H9 (cell line): ENCODE measurements around the gene NUTF2. TPM values are rescaled to one million over a fixed set of nuclear protein-coding genes. Genes with fewer than 3 reads are reported as not detected.

Experiments
- DNase-seq: peaks from one replicate; pipeline ENCODE4 v3.0.0-alpha.2; 2017
- H2AFZ ChIP-seq: one replicate; pipeline ENCODE4 v1.6.1; 2013; ENCODE audit warnings: mild to moderate bottlenecking, low read length, control low read depth, moderate library complexity
- H2AK5ac ChIP-seq: 2 replicates; pipeline ENCODE4 v1.6.1; 2013; ENCODE audit warnings: low read length, control low read depth, mixed read lengths; ENCODE audit not compliant: insufficient read length
- H2BK120ac ChIP-seq: one replicate; pipeline ENCODE4 v1.6.1; 2013; ENCODE audit warnings: low read depth, mild to moderate bottlenecking, low read length, control low read depth, inconsistent platforms; ENCODE audit not compliant: poor library complexity, severe bottlenecking
- H2BK12ac ChIP-seq: 2 replicates; pipeline ENCODE4 v1.6.1; 2013; ENCODE audit warnings: low read length, control low read depth, mixed read lengths, low read depth; ENCODE audit not compliant: insufficient read length
- H2BK15ac ChIP-seq: 2 replicates; pipeline ENCODE4 v1.6.1; 2013; ENCODE audit warnings: low read depth, low read length, control low read depth
- H2BK20ac ChIP-seq: one replicate; pipeline ENCODE4 v1.6.1; 2013; ENCODE audit warnings: low read depth, mild to moderate bottlenecking, low read length, control low read depth, inconsistent platforms; ENCODE audit not compliant: poor library complexity, severe bottlenecking
- H2BK5ac ChIP-seq: 2 replicates; pipeline ENCODE4 v1.6.1; 2013; ENCODE audit warnings: low read length, control low read depth, mixed read lengths; ENCODE audit not compliant: insufficient read length
- H3K14ac ChIP-seq: 2 replicates; pipeline ENCODE4 v1.6.1; 2013; ENCODE audit warnings: low read length, control low read depth; ENCODE audit not compliant: insufficient read depth
- H3K18ac ChIP-seq: 2 replicates; pipeline ENCODE4 v1.6.1; 2013; ENCODE audit warnings: low read depth, mild to moderate bottlenecking, mixed read lengths, low read length, control low read depth; ENCODE audit not compliant: insufficient read length
- H3K23ac ChIP-seq: 2 replicates; pipeline ENCODE4 v1.6.1; 2013; ENCODE audit warnings: low read length, control low read depth, mixed read lengths, low read depth; ENCODE audit not compliant: insufficient read length
- H3K23me2 ChIP-seq: 2 replicates; pipeline ENCODE4 v1.6.1; 2013; ENCODE audit warnings: low read depth, mild to moderate bottlenecking, mixed read lengths, low read length, control low read depth; ENCODE audit not compliant: insufficient read length, poor library complexity, severe bottlenecking
- H3K27ac ChIP-seq: 2 replicates; pipeline ENCODE4 v1.5.1; 2013; ENCODE audit warnings: low read length, control low read depth, mixed read lengths, low read depth; ENCODE audit not compliant: insufficient read length
- H3K27me3 ChIP-seq: 2 replicates; pipeline ENCODE4 v1.6.1; 2013; ENCODE audit warnings: low read length, control low read depth, inconsistent platforms; ENCODE audit not compliant: insufficient read depth
- H3K4ac ChIP-seq: 2 replicates; pipeline ENCODE4 v1.6.1; 2013; ENCODE audit warnings: low read depth, mild to moderate bottlenecking, control low read depth, inconsistent platforms, low read length, moderate library complexity
- H3K4me1 ChIP-seq: 2 replicates; pipeline ENCODE4 v1.6.1; 2013; ENCODE audit warnings: low read length, control low read depth, inconsistent platforms; ENCODE audit not compliant: insufficient read depth
- H3K4me2 ChIP-seq: 2 replicates; pipeline ENCODE4 v1.6.1; 2013; ENCODE audit warnings: low read length, control low read depth, mixed read lengths; ENCODE audit not compliant: insufficient read length, insufficient read depth
- H3K56ac ChIP-seq: 2 replicates; pipeline ENCODE4 v1.6.1; 2013; ENCODE audit warnings: low read depth, mild to moderate bottlenecking, mixed read lengths, low read length, control low read depth; ENCODE audit not compliant: insufficient read length
- H3K79me1 ChIP-seq: 2 replicates; pipeline ENCODE4 v1.6.1; 2013; ENCODE audit warnings: low read depth, mild to moderate bottlenecking, moderate library complexity, low read length, control low read depth, inconsistent platforms; ENCODE audit not compliant: insufficient read depth, poor library complexity, severe bottlenecking
- H3K79me2 ChIP-seq: 2 replicates; pipeline ENCODE4 v1.6.1; 2013; ENCODE audit warnings: low read length, control low read depth, inconsistent platforms; ENCODE audit not compliant: insufficient read depth
- H3K9ac ChIP-seq: 2 replicates; pipeline ENCODE4 v1.6.1; 2013; ENCODE audit warnings: low read length, control low read depth, mixed read lengths; ENCODE audit not compliant: insufficient read length; ENCODE audit errors: extremely low read depth
- H3K9me3 ChIP-seq: one replicate; pipeline ENCODE4 v1.6.1; 2013; ENCODE audit warnings: low read depth, low read length, inconsistent platforms; ENCODE audit not compliant: control insufficient read depth
- H3T11ph ChIP-seq: one replicate; pipeline ENCODE4 v1.6.1; 2013; ENCODE audit warnings: mild to moderate bottlenecking, low read length, control low read depth, inconsistent platforms
- H4K20me1 ChIP-seq: one replicate; pipeline ENCODE4 v1.6.1; 2013; ENCODE audit not compliant: control insufficient read depth, insufficient read length, insufficient read depth
- H4K5ac ChIP-seq: 2 replicates; pipeline ENCODE4 v1.6.1; 2013; ENCODE audit warnings: low read depth, mild to moderate bottlenecking, mixed read lengths, low read length, control low read depth; ENCODE audit not compliant: insufficient read length
- H4K8ac ChIP-seq: replicated peaks from 2 replicates; pipeline ENCODE4 v1.6.1; 2013; ENCODE audit warnings: low read length, control low read depth, mixed read lengths, low read depth; ENCODE audit not compliant: insufficient read length
- H4K91ac ChIP-seq: 2 replicates; pipeline ENCODE4 v1.6.1; 2013; ENCODE audit warnings: low read depth, mild to moderate bottlenecking, moderate library complexity, mixed read lengths, low read length, control low read depth; ENCODE audit not compliant: insufficient read length
- H3K27ac Mint-ChIP-seq, 3 experiments: 2 replicates in 2 of 3; 3 replicates in 1 of 3; pipeline ENCODE4 v1.8.0; 2020 to 2021; ENCODE audit warnings: mixed read lengths in 3 of 3, mild to moderate bottlenecking in 1 of 3, moderate library complexity in 1 of 3
- H3K27me3 Mint-ChIP-seq: 2 replicates; pipeline ENCODE4 v1.8.0; 2021; ENCODE audit warnings: low read depth, mild to moderate bottlenecking, moderate library complexity, mixed read lengths
- H3K36me3 Mint-ChIP-seq, 3 experiments: 2 replicates in 2 of 3; 3 replicates in 1 of 3; pipeline ENCODE4 v1.8.0; 2020 to 2021; ENCODE audit warnings: low read depth in 3 of 3, mixed read lengths in 3 of 3; ENCODE audit not compliant: insufficient read depth in 1 of 3
- H3K4me1 Mint-ChIP-seq, 2 experiments: 2 replicates each; pipeline ENCODE4 v1.8.0; 2020; ENCODE audit warnings: mixed read lengths in 2 of 2
- H3K4me3 Mint-ChIP-seq, 2 experiments: 2 replicates in 1 of 2; 3 replicates in 1 of 2; pipeline ENCODE4 v1.8.0; 2020 to 2021; ENCODE audit warnings: mild to moderate bottlenecking in 2 of 2, mixed read lengths in 2 of 2, moderate library complexity in 1 of 2
- H3K9me3 Mint-ChIP-seq, 2 experiments: 2 replicates in 1 of 2; 3 replicates in 1 of 2; pipeline ENCODE4 v1.8.0; 2020; ENCODE audit warnings: mild to moderate bottlenecking in 2 of 2, mixed read lengths in 2 of 2, moderate library complexity in 1 of 2
- CTCF ChIP-seq: fragments of 200-600 bp; sonication (generic); conservative IDR thresholded peaks from 3 replicates; pipeline ENCODE4 v1.8.0; 2021; ENCODE audit warnings: antibody characterized with exemption, mild to moderate bottlenecking
- WGBS: extraction: QIAGEN DNeasy Blood & Tissue Kit; methylation state at CpG from one replicate; pipeline ENCODE4 v1.1.7; 2013; ENCODE audit warnings: missing lambda C conversion rate, low lambda C conversion rate, mixed read lengths; ENCODE audit not compliant: insufficient read length; ENCODE audit errors: extremely low coverage; 5-methylcytosine and 5-hydroxymethylcytosine counted together
- total RNA-seq: library from RNA; stranded (reverse); gene quantifications from 2 replicates; pipeline ENCODE4 v1.2.1, GENCODE V29; 2021

Gene NUTF2
- total RNA-seq, 1 experiment from 2014 or later, result 198 TPM

- Mint-ChIP-seq H3K27ac (peak overlapping the region in 1 of 3 experiments; percentile 27; a peak in 3 of 7 replicates), H3K27me3 (no peaks in the 10 kb centered on the region; the same call in none of the 2 replicates), H3K36me3 (peaks cover 2 to 10% (median 8%) of the 10 kb centered on the region in 3 experiments; a peak in 6 of 7 replicates), H3K9me3 (no peaks in the 10 kb centered on the region), H3K4me3 (no peak overlapping the region), H3K4me1 (peaks cover 20 to 35% of the 10 kb centered on the region in 2 experiments)
- Histone ChIP-seq H3K23me2 (no peaks in the 10 kb centered on the region), H2BK20ac (no peak overlapping the region), H4K5ac (no peak overlapping the region), H3K79me1 (no peaks in the 10 kb centered on the region), H3K4ac (no peak overlapping the region), H2BK15ac (no peak overlapping the region), H3K56ac (no peak overlapping the region), H4K91ac (no peak overlapping the region), H4K8ac (no peak overlapping the region), H3T11ph (no peak overlapping the region), H3K9me3 (no peaks in the 10 kb centered on the region), H3K27ac (no peak overlapping the region), H2AK5ac (no peak overlapping the region), H3K14ac (no peak overlapping the region), H3K27me3 (no peaks in the 10 kb centered on the region), H3K9ac (no peak overlapping the region), H3K4me1 (no peaks in the 10 kb centered on the region), H3K4me2 (no peak overlapping the region), H4K20me1 (no peaks in the 10 kb centered on the region), H3K18ac (no peak overlapping the region), H2BK120ac (no peak overlapping the region), H3K79me2 (no peaks in the 10 kb centered on the region), H2BK12ac (no peak overlapping the region), H3K23ac (no peak overlapping the region), H2BK5ac (no peak overlapping the region), H2AFZ (no peak overlapping the region)
- no peak for TF ChIP-seq CTCF
- no peak for DNase-seq
- WGBS, result no CpG with 5 or more reads among the region's 3 CpGs
These were observed 41.6 kb downstream of the NUTF2 start for GRCh38 chr16:67888331-67888730.
